Activated CD8-positive, alpha-beta memory T cell treated with anti-CD3 and anti-CD28 coated beads, Interleukin-2, amount 50 U/mL, for 1 hour (primary cell): ENCODE measurements around the gene DIPK1A.

Experiments used
- DNase-seq: peaks from one replicate; pipeline ENCODE4 v3.0.0-alpha.2; 2020; ENCODE audit errors: extremely low read depth

DIPK1A gene

DNA sequence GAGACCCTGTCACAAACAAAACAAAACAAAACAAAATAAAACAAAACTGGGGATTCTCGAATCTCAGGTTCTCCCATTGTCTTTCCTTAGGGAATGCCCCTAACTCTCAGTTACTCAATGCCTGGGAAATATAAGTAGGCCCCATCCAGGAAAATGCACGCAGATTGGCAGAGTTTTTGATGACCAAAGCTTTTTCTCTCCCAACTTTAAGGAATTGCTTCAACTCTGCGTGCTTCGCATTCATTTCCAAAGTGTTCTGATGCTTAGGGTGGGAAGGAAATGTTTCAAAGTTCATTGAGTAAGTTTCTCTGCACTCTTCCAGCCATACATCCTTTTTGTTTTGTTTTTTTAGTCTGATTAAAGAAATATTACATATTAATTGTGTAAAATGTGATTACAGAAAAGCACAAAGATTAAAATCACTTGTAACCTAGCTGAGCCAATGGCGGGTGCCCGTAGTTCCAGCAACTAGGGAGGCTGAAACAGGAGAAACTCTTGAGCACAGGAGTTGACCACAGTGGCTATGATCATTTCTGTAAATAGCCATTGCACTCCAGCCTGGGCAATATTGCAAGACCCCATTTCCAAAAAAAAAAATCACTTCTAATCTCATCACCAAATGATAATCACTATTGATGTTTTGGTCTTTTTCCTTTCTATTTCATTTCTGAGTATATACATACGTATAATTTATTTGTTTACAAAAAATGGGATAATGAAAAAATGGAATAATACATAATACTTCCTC lies 157.9 kb downstream of the DIPK1A start:
- DNase-seq, result no peak

DNA sequence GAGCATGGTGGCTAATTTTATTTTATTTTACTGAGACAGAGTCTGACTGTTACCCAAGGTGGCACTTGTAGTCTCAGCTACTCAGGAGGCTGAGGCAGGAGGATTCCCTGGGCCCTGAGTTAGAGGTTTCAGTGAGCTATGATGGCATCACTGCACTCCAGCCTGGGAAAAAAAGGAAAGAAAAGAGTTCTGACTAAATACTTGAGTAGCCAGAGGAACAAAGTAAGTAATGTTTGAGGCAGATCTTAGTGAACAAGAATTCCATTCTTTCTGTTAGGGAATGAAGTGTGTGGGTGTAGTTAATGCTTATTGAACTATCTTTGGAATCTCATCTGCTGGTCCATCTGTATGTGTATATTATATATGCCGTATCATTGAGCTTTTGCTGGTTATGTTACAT lies 163.3 kb downstream of the DIPK1A start:
- no peak for DNase-seq

GRCh38 chr1:92797297-92797696 lies 164.0 kb downstream of the DIPK1A start:
- DNase-seq, result no peak

DNA sequence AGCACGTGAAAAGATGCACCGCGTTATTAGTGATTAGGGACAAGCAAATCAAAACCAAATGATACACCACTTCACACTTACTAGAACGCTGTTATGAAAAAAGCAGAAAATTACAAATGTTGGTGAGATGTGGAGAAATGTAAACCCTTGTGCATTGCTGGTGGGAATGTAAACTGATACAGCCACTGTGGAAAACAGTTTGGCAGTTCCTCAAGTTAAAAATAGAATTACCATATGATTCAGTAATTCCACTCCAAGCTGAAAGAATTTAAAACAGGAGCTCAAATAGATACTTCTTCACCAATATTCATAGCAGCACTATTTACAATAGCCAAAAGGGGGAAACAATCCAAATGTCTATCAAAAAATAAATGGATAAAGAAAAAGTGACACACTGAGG lies 166.1 kb downstream of the DIPK1A start:
- DNase-seq, result no peak

DNA sequence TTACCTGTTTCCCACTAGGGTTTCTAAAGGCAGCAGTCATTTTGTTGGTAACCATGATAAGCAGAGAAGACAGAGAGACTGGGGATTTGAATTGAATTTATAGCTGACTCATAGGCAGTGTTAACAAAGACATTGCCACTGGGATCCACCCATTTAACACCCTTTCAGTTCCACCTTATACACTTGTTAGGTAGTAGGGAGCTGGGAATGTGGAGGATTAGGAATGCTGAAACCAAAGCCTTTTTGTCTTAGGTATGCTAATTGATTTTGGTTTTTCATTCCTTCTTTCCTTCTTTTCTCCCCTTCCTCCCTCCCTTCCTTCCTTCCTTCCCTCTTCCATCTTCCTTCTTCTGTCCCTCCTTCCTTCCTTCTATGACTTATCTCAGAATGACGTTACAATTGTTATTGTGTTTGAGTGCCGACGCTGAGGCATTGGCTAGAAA lies 168.9 kb downstream of the DIPK1A start:
- DNase-seq, result no peak
